Endometrial microvascular endothelial cells (primary cell): ENCODE measurements around the gene FREM3. TPM values are rescaled to one million over a fixed set of nuclear protein-coding genes. Genes with fewer than 3 reads are reported as not detected.

Experiments used
- in situ Hi-C: cut with HindIII; loops from 2 replicates; pipeline ENCODE4 v1.10.0; 2017; ENCODE audit warnings: low sequenced_read_pairs, low pct_unique_long_range_greater_than_20kb; ENCODE audit errors: inconsistent ontology term
- total RNA-seq: library from RNA; depleted of rRNA; stranded (reverse); fragments of >200 nt; gene quantifications from one replicate; pipeline ENCODE4 v1.2.3, GENCODE V29; 2015; ENCODE audit errors: inconsistent ontology term

FREM3 gene
- total RNA-seq, 1 donor from 2014 or later, result not detected

DNA sequence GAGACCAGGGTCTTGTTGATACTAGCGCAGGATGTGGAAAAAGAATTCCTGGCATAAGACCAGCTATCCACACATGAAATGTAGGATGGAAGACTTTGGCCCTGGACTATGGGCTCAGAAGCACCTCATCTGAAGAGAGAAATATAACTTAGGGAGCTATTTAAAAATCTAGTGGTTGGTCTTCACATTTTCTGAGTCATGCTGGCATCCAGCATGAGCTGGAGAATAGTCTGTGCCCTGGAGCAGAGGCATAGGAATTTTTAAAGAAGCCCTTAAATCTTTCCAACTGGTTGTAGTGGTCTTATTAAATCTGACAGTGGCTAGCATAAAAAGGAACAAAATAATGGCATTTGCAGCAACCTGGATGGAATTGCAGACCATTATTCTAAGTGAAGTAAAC lies 100.6 kb downstream of the FREM3 start:
- in situ Hi-C loops, result no loop called here

- in situ Hi-C loops, result no loop called here
These were observed 101.7 kb downstream of the FREM3 start for GRCh38 chr4:143598816-143599215.

- in situ Hi-C loops, result no loop called here
These were observed 103.2 kb downstream of the FREM3 start for GRCh38 chr4:143597276-143597675.

GRCh38 chr4:143587703-143588102 lies 112.8 kb downstream of the FREM3 start:
- in situ Hi-C loops, result no loop called here

DNA sequence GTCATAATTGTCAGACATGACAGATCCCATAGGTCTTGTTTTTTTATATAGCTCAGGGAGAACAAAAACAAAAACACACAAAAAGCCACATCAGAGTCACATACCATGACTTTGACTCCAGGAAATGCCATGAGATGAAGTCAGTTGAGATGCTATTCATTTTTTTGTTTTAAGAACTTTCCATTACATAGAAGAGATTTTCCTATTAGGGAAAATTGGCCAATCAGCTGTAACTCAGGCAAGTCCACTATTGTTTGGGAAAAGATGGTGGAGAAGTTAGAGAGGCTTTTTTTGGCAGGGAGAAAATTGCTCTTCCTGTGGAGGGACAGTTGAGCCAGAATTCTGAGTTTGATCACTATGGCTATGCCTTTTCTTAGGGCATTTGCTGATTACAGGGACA lies 114.4 kb downstream of the FREM3 start:
- in situ Hi-C loops, result no loop called here

DNA sequence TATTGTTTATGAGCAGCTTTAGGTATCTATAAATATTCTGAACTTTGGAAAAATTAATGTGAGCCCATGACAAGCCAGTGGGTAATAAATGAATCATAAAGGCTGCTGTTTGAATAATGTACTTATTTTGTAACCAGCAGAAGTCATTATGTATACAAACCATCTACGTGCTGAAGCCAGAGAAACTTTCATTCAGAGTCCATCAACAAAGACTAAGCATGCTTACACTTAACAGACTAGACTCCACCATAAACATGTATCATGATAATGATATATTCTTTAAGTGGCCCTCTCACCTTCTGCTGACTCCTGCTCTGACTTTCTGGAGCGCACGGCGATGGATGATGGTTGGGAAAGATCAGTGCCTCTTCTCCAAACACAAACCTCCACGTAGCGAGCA lies 114.9 kb downstream of the FREM3 start:
- in situ Hi-C loops, result no loop called here

DNA sequence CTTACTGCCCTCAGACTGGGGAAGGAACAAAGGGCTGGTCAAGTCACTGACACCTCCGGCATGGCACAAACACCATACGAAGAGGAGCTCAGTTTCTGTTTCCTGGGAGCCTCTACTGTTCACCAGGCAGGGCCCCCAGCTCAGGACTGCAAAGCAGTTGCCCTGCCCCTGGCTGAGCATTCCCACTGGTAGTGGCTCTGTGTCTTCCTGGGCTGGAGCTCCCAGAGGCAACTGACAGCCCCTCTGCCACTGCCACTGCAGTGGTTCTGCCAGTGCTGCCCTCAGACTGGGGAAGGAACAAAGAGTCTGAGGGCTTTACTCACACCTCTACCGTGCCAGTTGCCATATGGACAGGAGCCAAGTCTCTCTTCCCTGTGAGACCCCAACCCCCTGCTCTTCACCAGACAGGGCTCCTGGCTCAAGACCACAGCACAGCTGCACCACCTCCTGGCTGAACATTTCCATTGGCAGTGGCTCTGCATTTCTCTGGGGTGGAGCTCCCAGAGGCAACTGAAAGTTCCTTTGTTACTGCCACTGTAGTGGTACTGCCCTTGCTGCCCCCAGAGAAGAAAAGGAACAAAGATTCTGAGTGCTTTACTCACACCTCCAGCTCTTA lies 119.0 kb downstream of the FREM3 start:
- in situ Hi-C loops, result no loop called here

GRCh38 chr4:143575331-143575730 lies 125.1 kb downstream of the FREM3 start:
- in situ Hi-C loops, result no loop called here

DNA sequence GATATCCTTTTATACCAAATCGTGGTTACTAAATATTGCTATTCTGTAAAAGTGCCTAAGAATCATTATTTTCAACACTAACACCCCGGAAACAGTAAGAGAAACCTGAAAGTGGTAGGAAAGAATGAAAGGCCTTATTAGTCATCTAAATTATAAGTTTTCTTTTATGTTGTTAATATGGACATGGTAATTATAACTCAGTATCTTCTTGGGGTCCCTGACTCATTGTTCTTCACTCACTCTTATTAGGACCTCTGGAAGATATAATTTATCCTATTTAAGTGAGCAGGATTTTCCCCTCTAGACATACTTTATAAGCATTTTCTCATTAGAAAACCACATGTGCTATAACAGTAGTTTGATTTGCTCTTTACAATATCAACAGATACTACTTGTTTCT lies 136.0 kb downstream of the FREM3 start:
- in situ Hi-C loops, result no loop called here

- in situ Hi-C loops, result no loop called here
These were observed 140.7 kb downstream of the FREM3 start for GRCh38 chr4:143559757-143560147.

DNA sequence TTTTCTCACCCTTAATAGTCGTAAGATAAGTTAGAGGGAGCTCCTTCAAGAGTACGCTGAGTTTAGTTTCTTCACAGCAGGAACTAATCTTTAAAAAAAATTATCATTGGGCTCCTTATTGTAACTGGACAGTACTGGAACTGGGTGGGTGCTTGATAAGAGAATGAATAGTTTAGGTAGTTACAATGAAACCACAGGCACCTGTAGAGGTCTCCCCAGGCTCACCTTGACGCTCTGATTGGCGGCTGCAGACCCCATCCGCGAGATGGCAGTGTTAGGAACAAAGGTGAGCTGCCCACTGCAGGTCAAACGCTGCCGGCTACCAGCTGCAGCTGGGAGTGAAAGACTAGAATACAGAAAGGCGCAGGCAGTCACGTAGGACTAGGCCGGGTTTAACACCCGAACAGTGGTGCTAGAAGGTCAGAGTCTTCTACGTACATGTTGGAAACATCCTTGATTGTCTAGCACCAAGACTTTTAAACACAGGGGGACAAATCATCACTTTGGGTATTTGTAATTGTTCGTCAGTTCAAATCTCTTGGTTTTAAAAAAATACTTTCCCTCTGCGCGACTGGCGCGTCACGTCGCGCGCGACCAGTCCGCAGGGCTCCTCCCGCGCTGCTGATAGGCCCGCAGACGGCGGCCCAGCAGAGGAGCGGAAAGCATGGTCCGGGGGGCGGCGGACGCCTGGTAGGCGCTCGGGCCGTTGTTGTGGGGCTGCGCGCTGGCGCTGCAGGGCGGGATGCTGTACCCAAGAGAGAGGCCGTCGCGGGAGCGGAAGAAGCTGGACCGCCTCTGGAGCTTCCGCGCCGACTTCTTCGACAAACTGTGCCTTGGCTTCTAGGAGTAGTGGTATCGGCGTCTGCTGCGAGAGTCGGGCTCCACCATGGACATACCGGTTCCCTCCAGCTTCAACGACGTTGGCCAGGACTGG lies 141.4 kb downstream of the FREM3 start:
- in situ Hi-C loops, result no loop called here

GRCh38 chr4:143558286-143558685 lies 142.2 kb downstream of the FREM3 start:
- in situ Hi-C loops, result no loop called here

DNA sequence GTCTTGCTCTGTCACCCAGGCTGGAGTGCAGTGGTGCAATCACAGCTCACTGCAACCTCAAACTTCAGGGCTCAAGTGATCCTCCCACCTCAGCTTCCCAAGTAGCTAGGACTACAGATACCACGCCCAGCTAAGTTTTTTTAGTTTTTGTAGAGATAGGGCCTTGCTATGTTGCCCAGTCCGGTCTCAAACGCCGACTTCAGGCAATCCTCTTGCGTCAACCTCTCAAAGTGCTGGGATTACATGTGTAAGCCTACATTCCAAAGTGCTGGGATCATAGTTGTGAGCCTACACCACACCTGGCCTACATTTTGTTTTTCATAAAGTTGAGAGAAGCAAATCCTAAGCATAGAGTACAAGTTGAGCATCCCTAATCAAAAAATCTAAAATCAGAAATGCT lies 144.8 kb downstream of the FREM3 start:
- in situ Hi-C loops, result no loop called here

DNA sequence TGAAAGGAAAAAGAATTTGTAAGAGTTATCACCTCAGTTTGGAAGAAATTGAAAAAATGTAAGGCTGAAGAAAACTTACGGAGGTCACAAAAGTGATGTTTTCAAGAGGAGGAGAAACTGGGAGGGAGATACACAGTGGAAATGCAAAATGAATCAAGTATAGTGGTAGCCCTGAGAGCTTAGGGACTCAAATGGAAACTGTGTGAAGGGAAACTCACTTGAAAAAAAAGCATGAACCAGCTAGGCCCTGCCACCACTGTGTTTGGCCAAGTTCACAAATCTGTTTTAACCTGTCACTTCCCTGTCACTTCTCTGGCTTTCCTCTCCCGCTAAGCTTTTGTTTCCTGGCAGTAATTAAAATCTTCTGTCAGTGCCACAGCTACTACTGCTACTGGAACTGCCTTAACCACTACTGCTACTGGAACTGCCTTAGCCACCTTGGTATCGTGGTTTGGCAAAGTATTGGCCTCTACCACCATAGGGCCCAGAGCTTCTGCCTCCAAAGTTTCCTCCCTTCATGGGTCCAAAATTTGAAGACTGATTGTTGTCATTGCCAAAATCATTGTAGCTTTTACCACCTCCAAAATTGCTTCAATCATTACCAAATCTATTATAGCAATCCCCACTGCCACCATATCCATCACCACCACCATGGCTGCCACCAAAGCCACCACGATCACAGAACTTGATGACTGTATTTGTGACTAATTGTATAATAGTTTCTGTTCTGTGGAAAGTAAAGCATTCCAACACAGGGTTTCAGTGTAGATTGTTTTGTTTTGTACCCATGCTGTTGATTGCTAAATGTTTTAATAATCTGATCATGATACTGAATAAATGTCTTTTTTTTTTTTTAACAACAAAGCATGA lies 145.5 kb downstream of the FREM3 start:
- in situ Hi-C loops, result no loop called here

- in situ Hi-C loops, result no loop called here
These were observed 150.5 kb downstream of the FREM3 start for GRCh38 chr4:143549928-143550327.

- in situ Hi-C loops, result no loop called here
These were observed 160.8 kb downstream of the FREM3 start for GRCh38 chr4:143539670-143540023.

GRCh38 chr4:143538979-143539669 lies 161.4 kb downstream of the FREM3 start:
- in situ Hi-C loops, result no loop called here

GRCh38 chr4:143531788-143532491 lies 168.5 kb downstream of the FREM3 start:
- in situ Hi-C loops, result no loop called here
